ENCODE data around the gene UBR3.
"Not testable (repeated sequence)": the region's sequence is repeated elsewhere in the genome, so short reads cannot be mapped to it uniquely, and the experiment has no call there.

The UBR3 gene, protein sequence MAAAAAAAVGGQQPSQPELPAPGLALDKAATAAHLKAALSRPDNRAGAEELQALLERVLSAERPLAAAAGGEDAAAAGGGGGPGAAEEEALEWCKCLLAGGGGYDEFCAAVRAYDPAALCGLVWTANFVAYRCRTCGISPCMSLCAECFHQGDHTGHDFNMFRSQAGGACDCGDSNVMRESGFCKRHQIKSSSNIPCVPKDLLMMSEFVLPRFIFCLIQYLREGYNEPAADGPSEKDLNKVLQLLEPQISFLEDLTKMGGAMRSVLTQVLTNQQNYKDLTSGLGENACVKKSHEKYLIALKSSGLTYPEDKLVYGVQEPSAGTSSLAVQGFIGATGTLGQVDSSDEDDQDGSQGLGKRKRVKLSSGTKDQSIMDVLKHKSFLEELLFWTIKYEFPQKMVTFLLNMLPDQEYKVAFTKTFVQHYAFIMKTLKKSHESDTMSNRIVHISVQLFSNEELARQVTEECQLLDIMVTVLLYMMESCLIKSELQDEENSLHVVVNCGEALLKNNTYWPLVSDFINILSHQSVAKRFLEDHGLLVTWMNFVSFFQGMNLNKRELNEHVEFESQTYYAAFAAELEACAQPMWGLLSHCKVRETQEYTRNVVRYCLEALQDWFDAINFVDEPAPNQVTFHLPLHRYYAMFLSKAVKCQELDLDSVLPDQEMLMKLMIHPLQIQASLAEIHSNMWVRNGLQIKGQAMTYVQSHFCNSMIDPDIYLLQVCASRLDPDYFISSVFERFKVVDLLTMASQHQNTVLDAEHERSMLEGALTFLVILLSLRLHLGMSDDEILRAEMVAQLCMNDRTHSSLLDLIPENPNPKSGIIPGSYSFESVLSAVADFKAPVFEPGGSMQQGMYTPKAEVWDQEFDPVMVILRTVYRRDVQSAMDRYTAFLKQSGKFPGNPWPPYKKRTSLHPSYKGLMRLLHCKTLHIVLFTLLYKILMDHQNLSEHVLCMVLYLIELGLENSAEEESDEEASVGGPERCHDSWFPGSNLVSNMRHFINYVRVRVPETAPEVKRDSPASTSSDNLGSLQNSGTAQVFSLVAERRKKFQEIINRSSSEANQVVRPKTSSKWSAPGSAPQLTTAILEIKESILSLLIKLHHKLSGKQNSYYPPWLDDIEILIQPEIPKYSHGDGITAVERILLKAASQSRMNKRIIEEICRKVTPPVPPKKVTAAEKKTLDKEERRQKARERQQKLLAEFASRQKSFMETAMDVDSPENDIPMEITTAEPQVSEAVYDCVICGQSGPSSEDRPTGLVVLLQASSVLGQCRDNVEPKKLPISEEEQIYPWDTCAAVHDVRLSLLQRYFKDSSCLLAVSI (N-terminal part only)

DNA sequence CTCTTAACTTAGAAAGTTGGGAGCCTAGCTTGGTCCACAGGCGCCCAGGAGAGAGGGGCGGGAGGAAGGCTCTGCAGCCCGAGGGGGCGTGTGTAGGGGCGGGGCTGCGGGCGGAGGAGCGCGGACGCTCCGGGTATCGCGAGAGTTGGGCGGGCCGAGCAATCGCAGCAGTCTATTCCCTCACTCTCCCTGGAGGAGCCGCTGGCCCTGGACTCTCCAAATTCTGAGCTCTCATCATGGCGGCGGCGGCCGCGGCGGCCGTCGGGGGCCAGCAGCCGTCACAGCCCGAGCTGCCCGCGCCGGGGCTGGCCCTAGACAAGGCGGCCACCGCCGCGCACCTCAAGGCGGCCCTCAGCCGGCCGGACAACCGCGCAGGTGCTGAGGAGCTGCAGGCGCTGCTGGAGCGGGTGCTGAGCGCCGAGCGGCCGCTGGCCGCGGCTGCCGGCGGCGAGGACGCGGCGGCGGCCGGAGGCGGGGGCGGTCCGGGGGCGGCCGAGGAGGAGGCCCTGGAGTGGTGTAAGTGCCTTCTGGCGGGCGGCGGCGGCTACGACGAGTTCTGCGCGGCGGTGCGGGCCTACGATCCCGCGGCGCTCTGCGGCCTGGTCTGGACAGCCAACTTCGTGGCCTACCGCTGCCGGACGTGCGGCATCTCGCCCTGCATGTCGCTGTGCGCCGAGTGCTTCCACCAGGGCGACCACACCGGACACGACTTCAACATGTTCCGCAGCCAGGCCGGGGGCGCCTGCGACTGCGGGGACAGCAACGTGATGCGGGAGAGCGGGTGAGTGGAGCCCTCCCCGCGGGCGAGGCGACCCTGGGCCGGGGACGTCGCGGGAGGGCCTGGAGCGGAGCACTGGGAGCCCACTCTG is at the start of gene UBR3:
UBR3 (plus strand) TSS at position 183 of the 869 bp plus-strand sequence; CDS start at position 237, 54 bp downstream.
- DNase-seq: peak; percentile 91

DNA sequence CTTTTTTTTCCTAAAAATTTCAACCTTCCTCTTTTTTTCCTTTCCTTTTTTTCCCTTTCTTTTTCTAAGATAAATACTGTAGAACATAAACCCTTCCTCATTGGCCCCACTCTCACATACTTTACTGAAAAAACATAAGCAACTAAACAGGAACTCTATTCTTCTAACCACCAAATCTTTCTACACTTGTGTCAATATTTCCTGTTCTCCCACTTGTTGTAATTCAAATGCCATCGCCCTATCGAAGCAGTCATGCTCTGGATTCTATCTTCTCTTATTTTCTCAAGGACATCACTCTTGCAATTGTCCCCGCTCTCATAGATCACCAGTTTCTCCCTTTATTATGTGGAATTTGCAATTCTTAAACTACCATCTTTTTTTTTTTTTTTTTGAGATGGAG is 48.8 kb upstream of the UBR3 start:
- DNase-seq: no peak

DNA sequence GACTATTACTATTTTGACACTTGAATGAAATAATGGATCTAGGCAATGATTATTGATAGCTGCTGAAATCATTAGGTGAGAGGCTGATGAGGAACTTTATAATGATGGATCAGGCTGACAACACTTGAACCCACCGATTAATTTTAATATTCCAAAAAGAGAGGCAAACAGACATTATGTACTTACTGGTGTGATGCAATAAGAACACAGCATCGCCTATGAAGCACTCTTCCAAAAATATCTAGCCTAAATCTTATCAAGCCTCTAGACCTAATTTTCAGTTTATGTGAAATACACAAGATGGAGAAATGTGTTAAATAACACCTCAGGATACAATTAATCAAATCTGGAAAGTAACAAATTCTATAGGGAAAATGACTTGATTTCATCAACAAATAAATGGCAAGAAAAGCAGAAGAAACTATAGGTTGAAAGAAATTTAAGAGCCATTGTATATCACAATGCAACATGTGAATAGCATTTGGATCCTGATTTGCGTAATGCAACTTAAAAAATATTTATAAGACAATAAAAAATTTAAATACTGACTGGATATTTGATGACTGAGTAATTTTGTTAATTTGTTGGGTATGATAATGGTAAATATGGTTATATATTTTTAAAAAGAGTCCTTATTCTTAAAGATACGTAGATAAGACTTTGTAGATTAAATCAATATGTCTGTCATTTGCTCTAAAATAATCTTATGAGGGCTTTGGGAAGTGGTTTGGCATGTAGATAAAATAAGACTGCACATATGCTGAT is 45.8 kb upstream of the UBR3 start:
- no peak for DNase-seq

DNA sequence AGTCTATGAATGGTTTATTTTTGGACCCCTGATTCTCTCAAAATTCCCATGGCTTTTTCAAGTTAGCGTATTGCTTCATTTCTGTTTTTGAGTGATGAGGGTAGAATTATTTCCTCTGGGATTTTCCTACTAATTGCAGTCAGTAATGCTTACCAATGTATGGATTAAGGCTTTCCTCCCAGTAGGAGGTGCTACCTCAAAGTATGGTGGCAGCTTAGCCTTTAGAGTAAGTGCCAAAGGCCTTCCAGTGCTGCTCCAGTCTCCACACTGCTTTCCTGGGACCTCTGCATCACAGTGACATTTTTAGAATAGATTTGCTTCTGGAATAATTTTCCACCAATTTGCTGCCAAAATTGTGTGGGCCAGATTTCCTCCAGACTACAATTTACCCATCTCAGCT is 44.7 kb upstream of the UBR3 start:
- no peak for DNase-seq

DNA sequence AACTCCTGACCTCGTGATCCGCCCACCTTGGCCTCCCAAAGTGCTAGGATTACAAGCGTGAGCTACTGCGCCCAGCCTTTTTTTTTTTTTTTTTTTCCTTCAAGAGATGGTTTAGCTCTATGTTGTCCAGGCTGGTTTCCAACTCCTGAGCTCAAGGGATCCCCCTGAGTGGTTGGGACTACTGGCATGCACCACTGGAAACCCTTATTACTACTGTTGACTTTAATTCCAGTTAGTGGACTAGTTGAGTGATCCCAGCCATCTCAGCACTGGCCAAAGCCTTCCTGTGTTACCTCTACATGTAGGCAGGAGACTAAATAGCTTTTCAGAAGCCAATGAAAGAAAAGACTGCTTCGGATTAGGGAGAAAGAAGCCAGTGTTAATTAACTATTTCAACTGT is 36.7 kb upstream of the UBR3 start:
- no peak for DNase-seq

DNA sequence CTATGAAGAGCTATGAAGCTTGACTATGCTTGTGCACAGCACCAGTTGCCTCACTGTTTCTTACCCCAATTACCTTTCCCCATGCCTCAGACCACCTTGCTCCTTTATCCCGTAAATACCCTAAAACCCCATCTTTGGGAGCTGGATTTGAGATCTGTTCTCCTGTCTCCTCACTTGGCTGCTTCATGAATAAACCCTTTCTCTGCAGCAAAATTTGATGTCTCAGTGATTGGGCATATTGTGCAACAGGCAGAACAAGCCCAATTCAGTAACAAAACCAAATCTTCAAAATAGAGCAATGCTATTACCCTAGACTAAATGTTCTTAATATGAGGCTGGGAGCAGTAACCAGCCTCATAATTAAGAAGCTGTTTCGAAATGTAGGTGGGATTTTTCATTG is 32.1 kb upstream of the UBR3 start:
- no peak for DNase-seq

DNA sequence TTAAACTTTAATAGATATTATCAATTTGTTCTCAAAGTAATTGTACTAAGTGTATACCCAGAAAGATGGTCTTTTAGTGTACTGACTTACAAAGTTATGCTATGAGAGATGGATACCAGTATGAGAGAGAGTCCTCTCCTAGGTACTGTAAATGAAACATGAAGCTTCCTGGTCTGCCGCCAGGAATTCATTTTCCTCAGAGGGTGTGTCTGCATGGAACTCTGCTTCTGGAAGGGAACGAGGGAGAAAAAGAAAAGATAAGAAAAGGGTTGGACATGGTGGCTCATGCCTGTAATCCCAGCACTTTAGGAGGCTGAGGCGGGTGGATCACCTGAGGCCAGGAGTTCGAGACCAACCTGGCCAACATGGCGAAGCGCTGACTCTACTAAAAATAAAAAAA is 30.8 kb upstream of the UBR3 start:
- DNase-seq: no peak

DNA sequence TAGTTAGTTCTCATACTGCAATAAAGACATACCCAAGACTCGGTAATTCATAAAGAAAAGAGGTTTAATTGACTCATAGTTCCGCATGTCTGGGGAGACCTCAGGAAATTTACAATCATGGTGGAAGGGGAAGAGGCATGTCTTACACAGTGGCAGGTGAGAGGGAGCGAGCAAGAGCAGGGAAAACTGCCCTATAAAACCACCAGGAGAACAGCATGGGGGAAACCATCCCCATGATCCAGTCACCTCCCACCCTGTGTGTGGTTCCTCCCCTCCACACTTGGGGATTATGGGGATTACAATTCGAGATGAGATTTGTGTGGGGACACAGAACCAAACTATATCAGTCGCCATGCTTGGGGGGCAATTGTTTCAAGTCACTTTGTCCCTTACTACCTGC is 29.7 kb upstream of the UBR3 start:
- DNase-seq: no peak

DNA sequence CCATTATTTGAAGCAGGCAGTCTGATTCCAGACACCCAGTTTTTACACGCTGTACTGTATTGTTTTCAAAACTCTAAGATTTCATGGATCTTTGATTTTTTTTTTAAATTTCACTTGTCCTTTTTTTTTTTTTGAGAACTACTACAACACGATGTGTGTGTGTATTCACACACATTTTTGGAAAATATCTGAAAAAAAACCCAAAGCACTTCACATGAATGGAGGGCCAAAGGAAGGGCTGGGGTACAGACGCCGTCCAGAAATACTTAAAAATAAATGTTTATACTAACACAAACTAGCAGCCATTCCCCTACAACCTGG is 28.9 kb upstream of the UBR3 start:
- no peak for DNase-seq

DNA sequence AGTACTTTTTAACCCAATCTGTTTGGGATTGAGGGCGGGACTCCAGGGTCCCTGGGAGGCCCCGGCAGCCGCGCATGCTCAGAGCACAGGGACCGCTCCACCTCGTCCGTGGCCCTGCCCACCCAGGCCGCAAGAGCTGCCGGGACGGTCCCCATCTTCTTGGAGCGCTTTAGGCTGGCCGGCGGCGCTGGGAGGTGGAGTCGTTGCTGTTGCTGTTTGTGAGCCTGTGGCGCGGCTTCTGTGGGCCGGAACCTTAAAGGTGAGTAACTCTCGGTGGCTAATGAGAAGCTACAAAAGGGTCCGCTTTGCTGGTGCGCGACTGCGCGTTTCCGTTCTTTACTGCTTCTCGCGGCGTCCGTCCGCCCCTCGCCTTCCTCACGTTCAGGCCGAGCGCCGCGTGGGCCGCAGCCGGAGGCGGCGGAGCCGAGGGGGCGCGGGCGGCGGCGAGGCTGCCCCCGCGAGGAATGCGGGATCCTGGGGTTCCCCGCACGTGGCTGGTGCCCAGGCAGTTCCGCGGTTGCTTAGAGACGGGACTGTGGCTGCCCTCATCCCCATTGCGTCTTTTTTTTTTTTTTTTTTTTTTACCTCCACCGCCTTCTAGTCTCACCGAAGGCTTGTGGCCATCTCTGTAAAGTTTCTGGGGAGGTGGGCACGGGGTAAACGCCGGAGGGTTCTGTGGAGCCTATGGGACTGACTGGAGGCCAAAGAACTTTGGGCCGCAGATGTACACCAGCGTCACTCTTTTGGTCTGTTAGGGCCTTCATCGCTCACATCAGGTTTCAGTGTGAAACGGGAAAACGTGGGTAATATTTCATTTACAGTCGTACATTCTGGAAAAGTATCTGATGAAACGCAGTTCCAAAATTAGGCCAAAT is 28.3 kb upstream of the UBR3 start, which contains the start of gene SSB:
SSB (plus strand) TSS at position 154 of the 875 bp plus-strand sequence. CDS start 2,090 bp downstream, outside the sequence.
- peak; percentile 96 for DNase-seq

DNA sequence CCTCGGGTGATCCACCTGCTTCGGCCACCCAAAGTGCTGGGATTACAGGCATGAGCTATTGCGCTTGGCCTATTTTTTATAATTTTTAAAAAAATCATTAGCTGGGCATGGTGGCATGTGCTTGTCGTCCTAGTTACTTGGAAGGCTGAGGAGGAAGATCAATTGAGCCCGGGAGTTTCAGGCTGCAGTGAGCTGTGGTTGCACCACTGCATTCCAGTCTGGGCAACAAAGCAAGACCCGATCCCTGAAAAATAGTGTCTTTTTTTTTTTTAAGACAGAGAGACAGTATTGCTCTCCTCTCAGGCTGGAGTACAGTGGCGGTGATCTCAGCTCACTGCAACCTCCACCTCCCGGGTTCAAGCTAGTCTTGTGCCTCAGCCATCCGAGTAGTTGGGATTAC is 23.8 kb upstream of the UBR3 start:
- DNase-seq: no peak

DNA sequence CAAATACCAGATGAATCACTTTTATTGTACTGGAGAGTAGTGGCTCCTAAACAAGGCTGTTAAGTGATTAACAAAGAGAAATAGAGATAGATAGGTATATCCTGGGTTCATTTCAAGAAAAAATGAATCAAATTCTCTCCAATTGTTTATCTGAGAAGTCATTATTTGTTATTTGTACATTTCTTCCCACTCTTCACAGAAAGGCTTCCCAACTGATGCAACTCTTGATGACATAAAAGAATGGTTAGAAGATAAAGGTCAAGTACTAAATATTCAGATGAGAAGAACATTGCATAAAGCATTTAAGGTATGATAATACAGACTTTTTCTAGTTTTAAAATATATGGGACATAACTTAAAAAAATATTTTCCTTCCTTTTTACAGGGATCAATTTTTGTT is 20.7 kb upstream of the UBR3 start:
- DNase-seq: no peak

DNA sequence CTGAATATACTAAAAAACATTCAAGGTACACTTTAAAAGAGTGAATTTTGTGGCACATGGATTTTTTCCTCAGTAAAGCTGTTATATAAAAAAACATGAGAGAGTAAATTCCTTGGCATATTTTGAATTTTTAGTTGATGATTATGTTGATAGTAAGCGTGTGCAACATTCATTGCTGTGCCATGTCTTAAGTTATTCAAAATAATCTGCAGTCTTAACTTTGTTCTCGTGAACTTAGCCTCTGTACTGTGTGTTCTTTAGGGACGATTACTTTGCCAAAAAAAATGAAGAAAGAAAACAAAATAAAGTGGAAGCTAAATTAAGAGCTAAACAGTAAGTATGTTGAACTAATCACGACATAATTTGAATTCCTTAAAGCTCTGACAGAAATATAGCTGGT is 19.0 kb upstream of the UBR3 start:
- no peak for DNase-seq

DNA sequence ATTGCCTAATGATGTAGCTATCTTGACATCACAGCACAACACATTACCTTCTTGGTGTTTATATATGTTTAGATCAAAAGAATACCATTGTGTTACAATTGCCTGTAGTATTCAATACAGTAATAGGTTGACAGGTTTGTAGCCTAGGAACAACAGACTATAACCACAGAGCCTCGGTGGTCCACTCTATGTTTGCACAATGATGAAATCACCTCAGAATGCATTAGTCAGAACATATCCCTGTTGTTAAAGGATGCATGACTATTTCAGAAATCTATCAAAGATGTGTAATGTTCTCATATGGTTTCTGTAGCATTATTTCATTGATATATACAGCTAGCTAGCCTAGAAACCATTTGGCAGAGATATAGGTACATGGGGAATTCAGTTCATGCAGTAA is 11.4 kb upstream of the UBR3 start:
- DNase-seq: no peak

DNA sequence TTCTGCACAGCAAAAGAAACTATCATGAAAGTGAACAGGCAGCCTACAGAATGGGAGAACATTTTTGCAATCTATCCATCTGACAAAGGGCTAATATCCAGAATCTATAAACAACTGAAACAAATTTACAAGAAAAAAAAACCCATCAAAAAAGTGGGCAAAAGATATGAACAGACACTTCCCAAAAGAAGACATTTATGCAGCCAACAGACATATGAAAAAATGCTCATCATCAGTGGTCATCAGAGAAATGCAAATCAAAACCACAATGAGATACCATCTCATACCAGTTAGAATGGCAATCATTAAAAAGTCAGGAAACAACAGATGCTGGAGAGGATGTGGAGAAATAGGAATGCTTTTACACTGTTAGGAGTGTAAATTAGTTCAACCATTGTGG is 10.3 kb upstream of the UBR3 start:
- not testable (repeated sequence) for DNase-seq

DNA sequence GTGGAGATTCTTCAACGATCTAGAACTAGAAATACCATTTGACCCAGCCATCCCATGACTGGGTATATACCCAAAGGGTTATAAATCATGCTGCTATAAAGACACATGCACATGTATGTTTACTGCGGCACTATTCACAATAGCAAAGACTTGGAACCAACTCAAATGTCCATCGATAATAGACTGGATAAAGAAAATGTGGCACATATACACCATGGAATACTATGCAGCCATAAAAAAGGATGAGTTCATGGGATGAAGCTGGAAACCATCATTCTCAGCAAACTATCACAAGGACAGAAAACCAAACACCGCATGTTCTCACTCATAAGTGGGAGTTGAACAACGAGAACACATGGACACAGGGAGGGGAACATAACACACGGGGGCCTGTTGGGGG is 9.9 kb upstream of the UBR3 start:
- not testable (repeated sequence) for DNase-seq

DNA sequence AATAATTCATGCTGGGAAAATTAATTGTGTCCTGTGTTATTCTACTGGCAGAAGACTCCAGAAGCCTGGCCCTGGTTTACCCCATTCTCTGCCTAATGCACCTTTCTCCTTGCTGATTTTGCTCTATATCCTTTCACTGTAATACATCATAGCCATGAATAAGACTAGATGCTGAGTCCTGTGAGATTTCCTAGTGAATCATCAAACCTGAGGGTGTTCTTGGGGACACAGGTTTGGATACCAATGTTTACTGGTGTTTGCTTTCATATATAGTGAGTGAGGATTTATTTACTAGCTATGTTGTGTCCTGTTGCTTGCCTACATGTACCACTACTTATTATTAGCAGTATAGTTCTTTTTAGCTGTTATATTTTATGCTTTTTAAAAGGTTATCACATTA is 9.0 kb upstream of the UBR3 start:
- no peak for DNase-seq

DNA sequence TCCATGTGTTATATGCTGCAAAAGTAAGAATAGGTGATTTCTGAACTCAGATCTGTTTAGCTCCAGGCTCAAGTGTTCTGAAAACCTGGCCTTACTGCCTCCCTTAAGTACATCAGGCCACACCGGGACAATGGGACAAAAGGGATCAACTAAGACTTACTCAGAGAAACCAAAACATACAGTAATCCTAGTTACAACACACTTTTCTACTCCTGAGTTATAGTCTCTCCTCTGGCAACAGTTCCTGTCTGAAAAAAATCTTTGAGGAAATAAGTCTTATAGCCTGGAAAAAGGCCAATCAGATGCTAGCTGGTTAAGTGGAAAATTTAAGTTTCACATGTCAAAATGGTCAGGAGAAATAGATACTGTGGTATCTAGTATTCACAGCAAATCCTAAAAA is 8.1 kb upstream of the UBR3 start:
- no peak for DNase-seq

DNA sequence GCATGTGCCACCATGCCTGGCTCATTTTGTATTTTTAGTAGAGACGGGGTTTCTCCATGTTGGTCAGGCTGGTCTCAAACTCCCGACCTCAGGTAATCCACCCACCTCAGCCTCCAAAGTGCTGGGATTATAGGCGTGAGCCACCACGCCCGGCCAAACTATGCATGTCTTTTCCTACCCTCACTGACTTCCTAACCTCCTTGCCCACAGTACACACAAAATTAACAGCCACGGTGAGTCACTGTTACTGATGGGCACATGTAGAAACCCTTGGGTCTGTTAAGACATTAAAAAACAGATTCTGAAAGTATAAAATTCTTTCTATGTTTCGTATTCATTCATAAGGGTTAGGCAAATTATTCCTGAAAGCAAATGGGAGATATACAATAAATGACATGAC is 7.2 kb upstream of the UBR3 start:
- not testable (repeated sequence) for DNase-seq

DNA sequence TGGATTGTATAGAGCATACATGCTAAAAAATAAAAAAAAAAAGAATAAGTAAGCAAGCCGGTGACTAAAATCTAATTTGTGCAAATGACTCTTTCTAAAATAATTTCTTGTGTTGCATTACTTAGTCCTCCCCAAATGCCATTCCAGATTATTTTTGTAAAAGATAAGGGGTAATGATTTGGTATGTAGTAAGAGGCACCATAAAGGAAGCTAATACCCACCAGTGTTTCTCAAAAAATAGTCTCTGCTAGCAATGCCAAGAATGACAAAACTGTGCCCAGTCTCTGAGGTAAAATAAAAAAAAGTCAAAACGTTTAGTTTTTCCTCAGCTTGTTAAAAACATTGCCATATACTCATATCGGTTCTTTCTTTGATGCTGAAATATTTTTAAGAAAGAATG is 5.2 kb upstream of the UBR3 start:
- no peak for DNase-seq
